GM19351 (cell line): Measurements from ENCODE around the gene HDLBP.

ENCODE experiments used
- ATAC-seq: cut with Tn5 transposase; IDR thresholded peaks from one replicate; pipeline ENCODE4 v1.9.1; 2021; ENCODE audit warnings: mild to moderate bottlenecking, moderate library complexity; ENCODE audit not compliant: unreplicated experiment

HDLBP gene

DNA sequence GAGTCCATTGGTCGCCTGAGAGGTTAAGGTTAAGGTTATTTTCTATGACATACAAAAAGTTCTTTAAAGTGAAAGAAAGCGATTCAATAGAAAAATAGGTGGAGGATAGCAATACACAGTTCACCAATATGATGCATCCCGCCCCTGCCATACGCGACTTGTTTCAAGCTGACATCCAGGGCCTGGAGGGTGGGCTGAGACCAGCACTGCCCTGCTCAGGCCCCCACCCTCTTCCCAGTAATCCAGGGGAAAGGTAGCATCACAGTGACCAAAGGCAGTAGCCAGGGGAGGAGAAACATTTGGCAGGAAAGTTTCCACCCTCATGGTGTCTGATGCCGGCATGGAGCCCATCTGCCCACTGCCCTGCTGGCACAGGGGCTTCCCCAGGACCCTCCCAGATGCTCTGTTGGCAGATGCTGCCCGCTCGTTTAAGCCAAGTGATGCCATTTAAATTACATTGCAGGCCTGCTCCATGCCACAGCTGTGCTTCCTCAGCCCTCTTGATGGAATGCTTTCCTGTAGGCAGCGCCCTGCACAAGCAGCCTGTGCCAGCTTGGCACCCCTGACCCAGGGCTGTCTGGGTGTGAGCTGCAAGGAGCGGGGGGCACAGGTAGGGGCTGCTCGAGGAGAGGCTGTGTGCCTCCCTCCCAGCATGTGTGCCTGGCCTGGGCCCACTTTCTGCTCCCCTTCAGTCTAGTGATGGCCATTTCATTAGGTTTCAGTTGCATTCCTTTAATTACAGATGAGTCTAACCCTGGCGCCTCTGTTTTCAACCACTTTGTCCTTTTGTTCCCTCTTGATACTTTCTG, 137.7 kb downstream of the HDLBP start:
- ATAC-seq = no peak
